Vagina (tissue), 2 donors: Measurements from ENCODE around the gene FAM3C.

Experiments
- POLR2A ChIP-seq, 2 donors: fragments of 450-650 bp; IDR thresholded peaks; one replicate each; pipeline ENCODE4 v1.6.1; 2017; ENCODE audit warnings: antibody characterized with exemption in 2 of 2, mild to moderate bottlenecking in 2 of 2, moderate library complexity in 2 of 2
- POLR2AphosphoS5 ChIP-seq, 2 donors: sonication (generic); formaldehyde crosslinking; IDR thresholded peaks; one replicate each; pipeline ENCODE4 v1.9.0; 2017; ENCODE audit warnings: antibody characterized with exemption in 2 of 2, mild to moderate bottlenecking in 2 of 2, low read depth in 1 of 2; ENCODE audit not compliant: insufficient read depth in 1 of 2
- TF ChIP-seq, protein P1 (sequence below), 3 experiments: fragments of 450-650 bp in 2 of 3; fragments of 200-600 bp in 1 of 3; sonication (generic) in 1 of 3; IDR thresholded peaks; one replicate each; pipeline ENCODE4 v1.5.1; 2017 to 2019; ENCODE audit warnings: antibody characterized with exemption in 3 of 3, mild to moderate bottlenecking in 2 of 3, moderate library complexity in 2 of 3

DNA sequence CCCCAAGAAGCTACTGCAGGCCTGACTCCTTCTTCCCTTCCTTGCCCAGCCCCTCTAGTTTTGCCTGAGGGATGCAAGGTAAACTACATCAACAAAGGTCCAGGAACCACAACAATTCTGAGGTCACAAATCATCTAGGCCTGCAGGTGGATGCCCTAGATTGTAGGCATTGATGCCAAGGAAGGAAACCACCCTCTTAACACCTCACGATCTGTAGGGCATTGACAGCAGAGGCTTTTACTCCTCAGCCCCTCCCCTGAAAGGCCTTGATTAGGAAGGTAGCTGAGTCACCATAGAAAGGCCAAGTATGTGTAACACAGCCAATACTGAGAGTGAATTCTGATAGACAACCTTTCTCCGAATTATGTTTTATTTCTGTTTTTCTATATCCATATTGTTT, 46.7 kb upstream of the FAM3C start:
- TF ChIP-seq, protein P1, sequence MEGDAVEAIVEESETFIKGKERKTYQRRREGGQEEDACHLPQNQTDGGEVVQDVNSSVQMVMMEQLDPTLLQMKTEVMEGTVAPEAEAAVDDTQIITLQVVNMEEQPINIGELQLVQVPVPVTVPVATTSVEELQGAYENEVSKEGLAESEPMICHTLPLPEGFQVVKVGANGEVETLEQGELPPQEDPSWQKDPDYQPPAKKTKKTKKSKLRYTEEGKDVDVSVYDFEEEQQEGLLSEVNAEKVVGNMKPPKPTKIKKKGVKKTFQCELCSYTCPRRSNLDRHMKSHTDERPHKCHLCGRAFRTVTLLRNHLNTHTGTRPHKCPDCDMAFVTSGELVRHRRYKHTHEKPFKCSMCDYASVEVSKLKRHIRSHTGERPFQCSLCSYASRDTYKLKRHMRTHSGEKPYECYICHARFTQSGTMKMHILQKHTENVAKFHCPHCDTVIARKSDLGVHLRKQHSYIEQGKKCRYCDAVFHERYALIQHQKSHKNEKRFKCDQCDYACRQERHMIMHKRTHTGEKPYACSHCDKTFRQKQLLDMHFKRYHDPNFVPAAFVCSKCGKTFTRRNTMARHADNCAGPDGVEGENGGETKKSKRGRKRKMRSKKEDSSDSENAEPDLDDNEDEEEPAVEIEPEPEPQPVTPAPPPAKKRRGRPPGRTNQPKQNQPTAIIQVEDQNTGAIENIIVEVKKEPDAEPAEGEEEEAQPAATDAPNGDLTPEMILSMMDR (IDR thresholded peaks at IDR 0.05): no peak
- TF ChIP-seq POLR2A (IDR thresholded peaks at IDR 0.05) (no peak), POLR2AphosphoS5 (IDR thresholded peaks at IDR 0.05; ENCODE audit: insufficient read depth in 1 of 2, low read depth in 1 of 2) (no peak)
